Epithelial cell of esophagus (primary cell): ENCODE data around the gene MAP3K3.

Source experiments
- DNase-seq: peaks from one replicate; pipeline ENCODE4 v3.0.0; 2010; ENCODE audit warnings: low read depth
- H3K4me3 ChIP-seq: 2 replicates; pipeline ENCODE4 v1.5.1; 2011; ENCODE audit warnings: mild to moderate bottlenecking, low read length, control low read depth
- TF ChIP-seq, protein P1 (sequence below): IDR thresholded peaks from 2 replicates; pipeline ENCODE4 v1.5.1; 2011; ENCODE audit warnings: low read depth, mild to moderate bottlenecking, low read length, control low read depth, inconsistent platforms; ENCODE audit not compliant: insufficient read depth; ENCODE audit errors: missing control alignments

MAP3K3 gene

GRCh38 chr17:63699638-63700527 lies 77.7 kb downstream of the MAP3K3 start, which contains the start of gene LIMD2:
Gene LIMD2, minus strand, starts transcription at chr17:63700125. Its CDS starts 827 bp downstream, at chr17:63699298.
- TF ChIP-seq, protein P1, sequence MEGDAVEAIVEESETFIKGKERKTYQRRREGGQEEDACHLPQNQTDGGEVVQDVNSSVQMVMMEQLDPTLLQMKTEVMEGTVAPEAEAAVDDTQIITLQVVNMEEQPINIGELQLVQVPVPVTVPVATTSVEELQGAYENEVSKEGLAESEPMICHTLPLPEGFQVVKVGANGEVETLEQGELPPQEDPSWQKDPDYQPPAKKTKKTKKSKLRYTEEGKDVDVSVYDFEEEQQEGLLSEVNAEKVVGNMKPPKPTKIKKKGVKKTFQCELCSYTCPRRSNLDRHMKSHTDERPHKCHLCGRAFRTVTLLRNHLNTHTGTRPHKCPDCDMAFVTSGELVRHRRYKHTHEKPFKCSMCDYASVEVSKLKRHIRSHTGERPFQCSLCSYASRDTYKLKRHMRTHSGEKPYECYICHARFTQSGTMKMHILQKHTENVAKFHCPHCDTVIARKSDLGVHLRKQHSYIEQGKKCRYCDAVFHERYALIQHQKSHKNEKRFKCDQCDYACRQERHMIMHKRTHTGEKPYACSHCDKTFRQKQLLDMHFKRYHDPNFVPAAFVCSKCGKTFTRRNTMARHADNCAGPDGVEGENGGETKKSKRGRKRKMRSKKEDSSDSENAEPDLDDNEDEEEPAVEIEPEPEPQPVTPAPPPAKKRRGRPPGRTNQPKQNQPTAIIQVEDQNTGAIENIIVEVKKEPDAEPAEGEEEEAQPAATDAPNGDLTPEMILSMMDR: no peak
- peak within 1 kb of the TSS; percentile 16 for H3K4me3 ChIP-seq
- DNase-seq: no peak

GRCh38 chr17:63700528-63701455 lies 78.6 kb downstream of the MAP3K3 start:
- TF ChIP-seq, protein P1: no peak
- no peak for DNase-seq
- H3K4me3 ChIP-seq: peak overlapping the region; percentile 14

GRCh38 chr17:63701456-63701820 lies 79.2 kb downstream of the MAP3K3 start:
- DNase-seq: no peak
- H3K4me3 ChIP-seq: no peak overlapping the region
- TF ChIP-seq, protein P1: no peak

DNA sequence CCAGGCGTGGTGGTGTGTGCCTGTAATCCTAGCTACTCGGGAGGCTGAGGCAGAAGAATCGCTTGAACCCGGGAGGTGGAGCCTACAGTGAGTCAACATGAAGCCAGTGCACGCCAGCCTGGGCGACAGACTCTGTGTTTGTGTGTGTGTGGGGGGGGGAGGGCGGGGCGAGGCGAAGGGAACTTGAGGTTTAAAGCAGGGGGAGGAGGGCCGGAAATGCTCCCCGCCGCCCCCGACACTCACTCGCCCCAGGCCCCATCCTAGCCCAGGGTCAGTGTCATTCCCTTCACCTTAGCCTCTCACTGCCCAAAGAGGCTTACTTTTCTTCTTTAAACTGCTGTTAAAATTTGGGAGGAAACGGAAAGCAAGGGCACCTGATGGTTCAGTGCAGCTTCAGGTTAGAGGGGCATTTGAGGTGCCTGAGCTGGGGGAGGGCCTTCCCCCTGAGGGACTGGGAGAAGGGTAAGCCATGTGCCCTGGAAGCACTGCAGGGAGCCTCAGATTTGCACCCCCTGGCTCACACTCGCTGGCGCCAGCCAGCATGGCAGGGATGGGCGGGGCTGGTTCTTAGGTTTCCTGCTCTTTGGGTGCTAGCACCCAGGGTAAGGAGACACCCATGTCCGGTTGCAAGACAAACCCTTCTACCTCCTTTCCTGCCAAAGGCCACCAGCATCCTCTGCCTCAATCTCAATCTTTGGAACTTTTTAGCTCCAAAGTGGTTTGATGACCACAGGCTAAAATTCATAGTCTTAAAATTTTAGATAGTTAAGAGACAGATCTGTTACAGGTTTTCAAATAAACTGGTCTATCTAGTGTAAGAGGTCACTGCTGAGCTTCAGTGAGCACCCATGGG lies 79.9 kb downstream of the MAP3K3 start:
- no peak for DNase-seq
- TF ChIP-seq, protein P1: no peak
- H3K4me3 ChIP-seq: no peak overlapping the region

DNA sequence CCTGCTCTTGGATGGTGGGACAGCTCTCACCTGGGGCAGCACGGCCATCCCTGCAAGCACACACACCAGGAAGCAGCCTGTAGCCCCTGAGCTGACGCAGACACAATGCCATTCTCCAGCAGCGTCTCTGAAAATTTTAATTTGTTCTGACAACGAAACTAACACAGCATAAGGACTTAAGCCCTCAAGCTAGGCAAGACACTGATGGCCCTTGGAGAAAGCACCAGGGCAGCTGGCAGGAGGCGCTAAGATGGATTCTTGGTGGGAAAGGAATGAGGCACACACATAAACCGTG lies 80.5 kb downstream of the MAP3K3 start:
- no peak for DNase-seq
- H3K4me3 ChIP-seq: no peak overlapping the region
- TF ChIP-seq, protein P1: no peak

GRCh38 chr17:63703029-63703428 lies 80.8 kb downstream of the MAP3K3 start:
- H3K4me3 ChIP-seq: no peak overlapping the region

More at GRCh38 chr17:63703029-63703428, 80.8 kb downstream of the MAP3K3 start:
- TF ChIP-seq, protein P1: no peak
- DNase-seq: no peak
